Cardiac muscle cell (in vitro differentiated cells and primary cell): ENCODE measurements around the gene TMEM151B. TPM values are rescaled to one million over a fixed set of nuclear protein-coding genes. Genes with fewer than 3 reads are reported as not detected.

Experiments
- DNase-seq, 2 donors: peaks; one replicate each; pipeline versions ENCODE4 v3.0.0 to v3.0.0-alpha.2; 2010 to 2017; ENCODE audit warnings: low read depth in 1 of 2, low spot score in 1 of 2
- H3K27ac ChIP-seq: fragments of 200-600 bp; sonication (generic); 2 replicates; pipeline ENCODE4 v1.5.1; 2016
- H3K27me3 ChIP-seq: fragments of 200-600 bp; sonication (generic); 2 replicates; pipeline ENCODE4 v1.6.0; 2016; ENCODE audit warnings: control low read depth
- H3K36me3 ChIP-seq: fragments of 200-600 bp; sonication (generic); 2 replicates; pipeline ENCODE4 v1.5.1; 2016; ENCODE audit warnings: control low read depth
- H3K4me1 ChIP-seq: fragments of 200-600 bp; sonication (generic); 2 replicates; pipeline ENCODE4 v1.8.1; 2017; ENCODE audit warnings: low read depth, mild to moderate bottlenecking, mixed run types
- H3K4me3 ChIP-seq: fragments of 200-600 bp; sonication (generic); 2 replicates; pipeline ENCODE4 v1.5.1; 2016; ENCODE audit warnings: mild to moderate bottlenecking
- H3K9me3 ChIP-seq: fragments of 200-600 bp; sonication (generic); 2 replicates; pipeline ENCODE4 v1.5.1; 2017; ENCODE audit warnings: low read depth, mild to moderate bottlenecking, control low read depth
- polyA plus RNA-seq: library from polyadenylated mRNA; unstranded; fragments of >200 nt; fragmentation: Nextera tagmentation; extraction: Ambion mirVana; gene quantifications from 2 replicates; pipeline ENCODE4 v1.2.1, GENCODE V29; 2016
- total RNA-seq: library from RNA; depleted of rRNA; stranded (reverse); fragments of >200 nt; gene quantifications from 2 replicates; pipeline ENCODE4 v1.2.3, GENCODE V29; 2016
- TF ChIP-seq, protein P1 (sequence below): IDR thresholded peaks from 2 replicates; pipeline ENCODE4 v1.5.1; 2012; ENCODE audit warnings: low read depth, mild to moderate bottlenecking, low read length

TMEM151B gene
- total and polyA plus RNA-seq, 2 experiments from 2014 or later = 0.21 to 0.29 TPM

DNA sequence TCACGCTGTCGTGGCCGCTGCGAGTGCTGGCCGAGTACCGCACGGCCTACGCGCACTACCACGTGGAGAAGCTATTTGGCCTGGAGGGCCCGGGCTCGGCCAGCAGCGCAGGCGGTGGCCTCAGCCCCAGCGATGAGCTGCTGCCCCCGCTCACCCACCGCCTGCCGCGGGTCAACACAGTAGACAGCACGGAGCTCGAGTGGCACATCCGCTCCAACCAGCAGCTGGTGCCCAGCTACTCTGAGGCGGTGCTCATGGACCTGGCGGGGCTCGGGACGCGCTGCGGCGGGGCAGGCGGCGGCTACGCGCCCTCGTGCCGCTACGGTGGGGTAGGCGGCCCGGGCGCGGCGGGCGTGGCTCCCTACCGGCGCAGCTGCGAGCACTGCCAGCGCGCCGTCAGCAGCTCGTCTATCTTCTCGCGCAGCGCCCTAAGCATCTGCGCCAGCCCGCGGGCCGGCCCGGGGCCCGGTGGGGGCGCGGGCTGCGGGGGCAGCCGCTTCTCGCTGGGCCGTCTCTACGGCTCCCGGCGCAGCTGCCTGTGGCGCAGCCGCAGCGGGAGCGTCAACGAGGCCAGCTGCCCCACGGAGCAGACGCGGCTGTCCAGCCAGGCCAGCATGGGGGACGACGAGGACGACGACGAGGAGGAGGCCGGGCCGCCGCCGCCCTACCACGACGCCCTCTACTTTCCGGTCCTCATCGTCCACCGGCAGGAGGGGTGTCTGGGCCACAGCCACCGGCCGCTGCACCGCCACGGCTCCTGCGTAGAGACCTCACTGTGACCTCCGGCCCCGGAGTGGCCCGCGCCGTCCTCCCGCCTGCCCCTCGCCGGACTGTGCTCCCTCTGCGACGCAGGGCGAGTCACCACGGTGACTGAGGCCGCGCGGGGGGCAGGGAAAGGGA lies 5.7 kb downstream of the TMEM151B start:
- Histone ChIP-seq H3K36me3 (no peaks in the 10 kb centered on the region), H3K9me3 (no peaks in the 10 kb centered on the region), H3K4me3 (no peak overlapping the region), H3K27me3 (peaks cover 48% of the 10 kb centered on the region), H3K4me1 (no peaks in the 10 kb centered on the region), H3K27ac (no peak overlapping the region)
- TF ChIP-seq, protein P1, sequence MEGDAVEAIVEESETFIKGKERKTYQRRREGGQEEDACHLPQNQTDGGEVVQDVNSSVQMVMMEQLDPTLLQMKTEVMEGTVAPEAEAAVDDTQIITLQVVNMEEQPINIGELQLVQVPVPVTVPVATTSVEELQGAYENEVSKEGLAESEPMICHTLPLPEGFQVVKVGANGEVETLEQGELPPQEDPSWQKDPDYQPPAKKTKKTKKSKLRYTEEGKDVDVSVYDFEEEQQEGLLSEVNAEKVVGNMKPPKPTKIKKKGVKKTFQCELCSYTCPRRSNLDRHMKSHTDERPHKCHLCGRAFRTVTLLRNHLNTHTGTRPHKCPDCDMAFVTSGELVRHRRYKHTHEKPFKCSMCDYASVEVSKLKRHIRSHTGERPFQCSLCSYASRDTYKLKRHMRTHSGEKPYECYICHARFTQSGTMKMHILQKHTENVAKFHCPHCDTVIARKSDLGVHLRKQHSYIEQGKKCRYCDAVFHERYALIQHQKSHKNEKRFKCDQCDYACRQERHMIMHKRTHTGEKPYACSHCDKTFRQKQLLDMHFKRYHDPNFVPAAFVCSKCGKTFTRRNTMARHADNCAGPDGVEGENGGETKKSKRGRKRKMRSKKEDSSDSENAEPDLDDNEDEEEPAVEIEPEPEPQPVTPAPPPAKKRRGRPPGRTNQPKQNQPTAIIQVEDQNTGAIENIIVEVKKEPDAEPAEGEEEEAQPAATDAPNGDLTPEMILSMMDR = no peak
- DNase-seq = no peak

DNA sequence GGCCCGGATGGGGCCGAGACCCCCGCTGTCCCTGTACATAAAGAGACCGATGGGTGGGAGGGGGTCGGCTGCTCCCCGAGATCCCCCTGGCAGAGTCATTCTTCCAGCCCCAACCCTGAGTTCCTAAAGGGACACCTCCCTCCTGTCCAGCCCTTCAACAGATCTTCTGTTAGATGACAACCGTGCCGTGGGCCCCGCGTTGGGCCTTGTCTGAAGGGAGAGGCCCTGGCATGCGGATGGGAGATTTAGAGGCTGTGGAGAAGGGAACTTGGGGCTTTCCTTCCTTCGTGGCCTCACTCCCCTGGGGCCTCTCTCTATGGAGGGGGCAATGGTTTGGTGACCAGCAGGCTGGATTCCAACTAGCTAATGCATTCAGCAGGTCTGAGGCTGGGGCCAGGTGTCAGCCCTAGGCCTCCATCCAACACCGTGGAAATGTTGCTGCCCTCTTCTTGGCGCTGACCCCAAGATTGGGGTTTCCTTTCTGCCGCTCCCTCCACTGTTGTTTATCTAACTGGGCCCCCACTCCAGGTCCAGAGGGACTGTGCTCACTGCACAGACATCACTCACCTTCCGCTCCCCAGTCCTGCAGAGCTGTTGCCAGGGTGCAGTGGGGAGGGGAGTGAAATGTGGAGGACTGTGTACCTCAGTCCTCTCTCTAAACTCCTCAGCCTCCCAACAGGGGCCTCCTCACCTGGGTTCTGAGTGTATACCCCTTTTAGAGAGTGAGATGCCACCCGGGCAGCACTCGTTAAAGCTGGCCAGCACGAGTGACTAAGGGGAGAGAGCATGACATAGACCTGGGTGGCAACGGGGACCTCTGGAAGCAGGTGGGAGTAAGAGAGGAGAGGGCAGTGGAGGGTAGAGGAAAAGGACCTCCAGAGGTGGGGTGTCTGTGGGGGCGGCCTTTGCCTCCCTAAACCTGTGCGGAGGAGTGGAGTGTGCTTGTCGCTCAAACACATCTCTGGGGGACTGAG lies 6.7 kb downstream of the TMEM151B start:
- Histone ChIP-seq H3K36me3 (no peaks in the 10 kb centered on the region), H3K9me3 (no peaks in the 10 kb centered on the region), H3K4me3 (no peak overlapping the region), H3K27me3 (peaks cover 48% of the 10 kb centered on the region), H3K27ac (no peak overlapping the region), H3K4me1 (no peaks in the 10 kb centered on the region)
- no peak for DNase-seq
- TF ChIP-seq, protein P1 = no peak

DNA sequence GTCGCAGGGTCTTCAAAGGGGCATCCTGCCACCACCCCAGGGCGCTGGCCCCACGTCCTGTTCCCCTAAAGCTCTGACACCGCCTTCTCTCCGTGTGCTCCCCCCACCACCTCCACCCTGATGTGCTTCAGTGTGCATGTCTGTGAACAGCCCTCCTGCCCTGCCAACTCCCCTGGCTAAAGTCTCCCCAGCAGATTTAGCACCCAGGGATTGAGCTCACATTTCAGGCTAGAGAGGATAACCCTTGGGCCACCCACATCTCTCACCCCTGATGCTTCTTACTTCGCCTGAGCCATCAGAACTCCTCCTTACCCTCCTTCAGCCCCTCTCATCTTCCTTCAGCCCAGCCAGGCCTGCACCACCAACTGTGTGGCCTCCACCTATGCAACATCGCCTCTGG lies 7.5 kb downstream of the TMEM151B start:
- Histone ChIP-seq H3K27ac (no peak overlapping the region), H3K9me3 (no peaks in the 10 kb centered on the region), H3K36me3 (no peaks in the 10 kb centered on the region), H3K27me3 (peaks cover 48% of the 10 kb centered on the region), H3K4me1 (no peaks in the 10 kb centered on the region), H3K4me3 (no peak overlapping the region)
- DNase-seq = no peak
- TF ChIP-seq, protein P1 = no peak

DNA sequence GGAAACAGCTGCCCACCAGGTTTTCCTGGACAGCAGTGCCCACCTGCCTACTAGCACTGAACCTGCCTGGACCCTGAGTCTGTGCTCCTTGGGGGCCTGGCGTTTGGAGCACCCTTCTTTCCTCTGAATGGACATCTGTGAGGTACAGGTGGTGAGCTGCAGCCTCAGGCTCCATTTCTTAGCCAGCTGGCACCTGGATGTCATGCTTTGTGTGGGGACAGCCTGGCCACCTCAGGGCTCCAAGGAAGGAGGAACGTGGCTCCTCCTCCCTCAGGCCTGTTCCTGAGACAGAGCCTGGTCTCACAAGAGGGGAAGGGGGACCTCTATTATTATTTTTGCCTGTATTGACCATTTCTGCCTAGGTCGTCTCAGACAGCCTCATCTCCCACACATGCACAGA lies 8.1 kb downstream of the TMEM151B start:
- no peak for DNase-seq
- no peaks in the 10 kb centered on the region for H3K9me3 ChIP-seq
- H3K4me1 ChIP-seq = no peaks in the 10 kb centered on the region
- H3K4me3 ChIP-seq = no peak overlapping the region
- H3K27me3 ChIP-seq = peaks cover 48% of the 10 kb centered on the region
- no peak overlapping the region for H3K27ac ChIP-seq
- TF ChIP-seq, protein P1 = no peak
- no peaks in the 10 kb centered on the region for H3K36me3 ChIP-seq

DNA sequence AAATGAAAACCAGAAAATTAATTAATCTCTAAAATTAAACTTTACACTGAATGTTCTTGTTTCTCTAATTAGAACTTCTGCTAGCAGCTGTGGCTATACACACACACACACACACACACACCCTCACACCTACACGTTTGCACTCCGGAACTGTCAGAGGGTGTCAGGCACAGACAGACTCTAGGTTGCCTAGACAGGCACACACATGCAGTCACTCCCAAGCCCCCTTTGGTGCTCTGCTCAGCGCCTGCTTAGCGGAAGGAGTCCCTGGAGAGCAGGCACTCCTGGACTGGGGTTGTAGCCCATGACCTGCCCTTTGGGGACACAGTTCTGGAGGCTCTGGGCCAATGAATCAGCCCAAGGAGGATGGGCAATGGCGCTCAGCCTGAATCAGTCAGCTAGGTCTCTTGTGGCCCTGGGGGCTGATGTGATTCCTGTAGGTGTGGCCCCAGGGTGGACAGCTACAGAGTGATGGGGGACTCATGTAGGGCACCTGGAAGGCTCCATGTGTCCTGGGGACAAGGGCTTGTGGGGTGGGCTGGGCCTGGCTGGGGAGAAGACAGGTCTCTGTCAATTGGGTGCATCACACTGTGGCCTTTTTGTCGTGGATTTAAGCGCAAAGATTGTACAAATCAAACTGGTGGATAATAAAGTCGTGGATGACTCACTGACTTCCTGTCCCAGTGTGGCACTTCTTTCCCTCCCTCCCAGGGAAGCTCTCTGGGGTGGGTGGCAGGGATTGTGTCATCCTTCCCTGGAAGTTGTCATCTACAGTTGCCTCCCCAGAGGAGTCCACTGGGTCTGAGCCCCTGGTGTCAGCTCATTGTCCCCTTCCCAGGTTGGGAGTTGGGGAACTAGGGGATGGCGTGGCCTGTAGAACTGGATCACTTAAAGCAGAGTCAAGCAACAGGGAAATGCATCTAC lies 8.8 kb downstream of the TMEM151B start:
- TF ChIP-seq, protein P1 = no peak
- Histone ChIP-seq H3K9me3 (no peaks in the 10 kb centered on the region), H3K27ac (no peak overlapping the region), H3K4me1 (no peaks in the 10 kb centered on the region), H3K4me3 (no peak overlapping the region), H3K27me3 (peaks cover 53% of the 10 kb centered on the region), H3K36me3 (no peaks in the 10 kb centered on the region)
- no peak for DNase-seq
